HUDEP-2 (cell line): ENCODE measurements around the gene MAPKAP1.

Source experiments
- DNase-seq, 76 experiments: peaks; one replicate each; lab custom pipeline; 2025; ENCODE audit not compliant: unreplicated experiment in 76 of 76; lab: John Stamatoyannopoulos, UW

MAPKAP1 gene

GRCh38 chr9:125680445-125680844 is 26.6 kb downstream of the MAPKAP1 start:
- DNase-seq, result no peak

DNA sequence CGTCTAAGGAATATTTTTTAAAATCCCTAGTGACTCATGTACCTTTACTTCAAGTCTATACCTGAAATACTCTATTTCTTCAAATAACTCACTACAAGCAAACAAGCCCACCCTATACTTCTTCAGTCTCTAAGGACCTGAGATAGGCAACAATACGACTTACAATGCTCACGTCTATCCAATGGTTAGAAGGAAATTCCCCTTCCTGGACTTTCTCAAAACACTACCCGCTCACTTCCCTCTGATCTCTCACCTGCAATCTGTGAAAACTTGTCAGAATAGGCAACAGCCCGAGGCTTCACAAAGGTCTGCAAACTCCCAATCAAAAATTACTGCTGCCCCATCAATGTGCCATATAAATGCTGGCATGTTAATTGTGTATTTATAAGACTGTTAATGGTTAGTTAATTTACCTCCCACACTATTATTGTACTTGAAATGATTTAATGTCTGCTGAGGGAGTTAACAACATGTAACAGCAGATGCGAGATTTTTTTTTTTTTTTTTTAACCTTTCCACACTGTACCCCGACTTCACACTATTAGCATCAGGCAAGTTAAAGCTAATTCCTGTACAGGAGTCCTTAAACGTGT is 27.3 kb downstream of the MAPKAP1 start:
- DNase-seq, result no peak

DNA sequence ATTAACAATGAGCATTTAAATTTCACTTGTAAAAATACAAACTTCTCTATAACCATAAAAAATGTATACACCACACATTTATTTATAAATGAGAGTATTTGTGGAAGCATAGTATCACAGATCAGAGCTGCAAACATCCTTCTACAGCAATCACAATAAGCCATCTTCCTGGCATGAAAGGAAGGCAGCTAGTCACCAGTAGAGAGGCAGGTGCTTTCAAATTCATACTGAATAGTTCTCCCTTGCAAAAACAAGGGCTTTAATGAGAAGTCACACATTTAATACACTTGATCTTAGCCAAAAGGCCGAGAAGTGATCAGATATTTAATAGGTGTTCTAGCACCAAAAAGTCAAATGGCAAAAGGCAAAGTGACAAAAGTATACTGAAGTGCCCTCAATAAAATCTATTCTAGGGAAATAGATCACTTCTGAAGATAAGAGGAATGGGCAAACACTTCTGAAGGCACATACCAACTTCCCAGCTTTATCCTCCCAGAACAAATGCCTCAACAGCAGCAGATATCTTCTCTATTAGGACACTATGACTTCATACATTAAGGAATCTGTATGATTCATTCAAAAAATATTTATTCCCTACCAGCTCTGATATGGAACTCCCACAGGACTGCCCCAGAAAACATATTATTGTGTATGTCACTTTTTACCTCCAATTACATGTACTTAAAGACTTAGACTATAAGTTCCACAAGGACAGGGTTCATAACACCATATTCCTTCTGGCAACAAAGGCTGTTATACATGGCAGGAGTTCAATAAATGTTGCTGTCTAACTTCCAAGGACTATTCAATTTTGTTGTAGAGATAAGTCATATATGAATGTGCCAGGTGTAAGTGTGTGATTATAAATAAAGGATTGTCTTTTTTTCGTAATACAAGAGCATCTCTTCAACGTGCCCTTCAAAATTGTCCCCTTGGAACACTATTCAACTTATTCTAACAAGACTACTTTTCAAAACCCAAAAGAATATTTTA is 31.7 kb downstream of the MAPKAP1 start:
- no peak for DNase-seq

DNA sequence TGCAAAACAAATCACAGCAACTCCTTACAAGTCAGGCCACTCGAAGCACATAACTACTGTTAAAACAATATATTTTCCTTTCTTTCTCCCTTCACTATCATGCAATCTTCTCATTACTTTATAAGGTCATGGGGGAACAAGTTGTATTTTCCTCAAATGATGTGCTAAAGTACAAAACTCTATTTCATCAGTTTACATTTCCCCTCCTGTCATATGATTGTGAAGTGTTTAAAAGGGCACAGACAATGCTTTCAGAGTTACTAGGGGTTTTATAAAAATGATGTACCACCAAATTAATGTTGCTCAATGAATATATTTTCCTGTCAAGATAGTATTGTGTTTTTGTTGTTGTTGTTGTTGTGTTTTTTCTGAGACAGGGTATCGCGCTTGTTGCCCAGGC is 34.1 kb downstream of the MAPKAP1 start:
- no peak for DNase-seq

GRCh38 chr9:125663127-125663526 is 43.9 kb downstream of the MAPKAP1 start:
- no peak for DNase-seq

- DNase-seq, result no peak
These were observed 46.5 kb downstream of the MAPKAP1 start for GRCh38 chr9:125660557-125660956.

DNA sequence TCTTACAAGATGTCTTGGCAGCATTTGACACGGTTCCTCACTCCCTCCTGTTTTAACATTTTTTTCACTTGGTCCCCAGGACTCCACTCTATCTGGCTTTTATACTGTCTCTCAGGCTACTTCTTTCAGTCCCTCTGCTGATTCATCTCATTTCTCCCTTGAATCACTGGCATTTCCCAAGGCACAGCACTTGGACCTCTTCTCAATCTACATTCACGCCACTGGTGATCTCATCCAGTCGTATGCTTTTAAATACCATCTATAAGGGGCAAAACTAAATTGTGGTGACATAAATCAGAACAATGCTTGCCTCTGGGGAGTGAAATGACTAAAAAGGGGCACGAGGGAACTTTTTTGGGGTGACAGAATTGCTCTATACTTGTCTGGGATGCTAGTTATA is 47.1 kb downstream of the MAPKAP1 start:
- no peak for DNase-seq

- DNase-seq, result no peak
These were observed 47.7 kb downstream of the MAPKAP1 start for GRCh38 chr9:125659201-125659840.

- DNase-seq, result no peak
These were observed 50.4 kb downstream of the MAPKAP1 start for GRCh38 chr9:125656560-125656959.

DNA sequence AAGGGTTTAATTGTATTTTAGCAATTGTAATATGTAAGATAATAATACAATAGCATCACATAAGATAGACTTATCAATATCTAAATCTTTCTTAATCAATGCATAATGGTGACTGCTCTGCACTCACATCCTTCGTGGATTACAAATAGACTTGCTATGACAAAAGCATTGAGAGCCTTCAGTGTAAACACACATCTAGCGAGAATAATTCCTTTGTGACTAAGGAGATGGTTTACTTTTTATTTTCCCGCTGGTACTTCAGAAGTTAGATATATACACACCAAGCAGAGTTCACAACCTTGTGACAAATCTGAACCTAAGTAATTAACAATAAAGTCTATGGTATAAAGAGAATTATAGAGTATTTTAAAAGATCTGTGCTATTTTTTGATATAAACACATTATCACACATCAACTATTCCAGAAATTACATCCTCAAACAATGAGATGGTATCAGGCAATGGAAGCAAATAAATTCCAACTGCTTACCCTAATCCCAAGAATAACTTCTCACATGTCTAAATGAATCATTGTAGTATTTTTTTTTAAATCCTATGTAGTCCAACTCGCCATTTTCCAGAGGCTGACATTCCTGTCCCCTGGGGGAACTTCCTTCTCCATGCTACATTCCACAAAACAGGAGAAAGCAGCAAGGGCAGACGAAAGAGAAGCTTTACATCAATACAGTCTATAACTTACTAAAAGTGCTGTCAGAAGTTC is 51.2 kb downstream of the MAPKAP1 start:
- no peak for DNase-seq

DNA sequence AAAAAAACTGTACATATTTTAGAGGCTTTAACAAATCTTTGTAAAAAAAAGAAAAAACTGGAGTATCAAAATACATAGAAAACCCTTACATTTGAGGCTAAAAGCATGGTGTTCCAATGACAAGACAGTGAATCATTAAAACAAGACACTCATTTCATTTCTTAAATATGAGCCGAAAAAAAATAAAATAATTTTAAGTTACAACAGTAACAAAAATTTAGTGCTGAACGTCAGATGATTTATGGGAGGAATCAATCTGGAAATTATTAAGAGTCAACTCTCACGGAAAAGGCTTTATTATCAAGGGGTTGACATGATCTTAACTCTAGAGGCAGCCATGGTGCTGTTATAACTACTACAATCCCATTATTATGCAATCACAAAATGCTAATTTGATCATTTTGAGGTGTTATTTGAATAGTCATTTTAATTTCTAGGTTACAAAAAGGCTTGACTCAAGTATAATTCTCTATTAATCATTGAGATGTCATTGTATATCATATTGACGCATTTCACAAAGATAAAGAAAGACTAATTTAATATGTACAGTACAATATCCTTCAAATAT is 51.9 kb downstream of the MAPKAP1 start:
- DNase-seq, result no peak

GRCh38 chr9:125654121-125654520 is 52.9 kb downstream of the MAPKAP1 start:
- DNase-seq, result no peak

- DNase-seq, result no peak
These were observed 53.7 kb downstream of the MAPKAP1 start for GRCh38 chr9:125653325-125653724.

DNA sequence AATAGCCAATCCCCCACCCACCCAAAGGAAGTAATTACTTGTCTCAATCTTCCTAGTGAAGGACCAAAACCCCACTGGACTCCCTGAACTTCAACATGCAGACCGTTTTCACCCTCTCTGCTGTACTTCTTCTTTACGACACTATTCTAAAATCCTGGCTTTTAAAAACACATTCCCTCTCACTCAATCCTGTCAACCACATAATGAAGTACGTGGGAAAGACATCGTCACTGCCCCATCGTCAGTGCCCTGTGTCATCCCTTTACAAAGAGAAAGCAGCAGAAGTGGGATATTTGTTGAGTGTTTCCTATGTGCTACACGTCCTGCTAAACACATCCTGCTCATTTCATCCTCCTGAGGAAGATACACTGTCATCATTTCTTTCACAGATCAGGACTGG is 54.2 kb downstream of the MAPKAP1 start:
- DNase-seq, result no peak

GRCh38 chr9:125652233-125652594 is 54.8 kb downstream of the MAPKAP1 start:
- DNase-seq, result no peak

DNA sequence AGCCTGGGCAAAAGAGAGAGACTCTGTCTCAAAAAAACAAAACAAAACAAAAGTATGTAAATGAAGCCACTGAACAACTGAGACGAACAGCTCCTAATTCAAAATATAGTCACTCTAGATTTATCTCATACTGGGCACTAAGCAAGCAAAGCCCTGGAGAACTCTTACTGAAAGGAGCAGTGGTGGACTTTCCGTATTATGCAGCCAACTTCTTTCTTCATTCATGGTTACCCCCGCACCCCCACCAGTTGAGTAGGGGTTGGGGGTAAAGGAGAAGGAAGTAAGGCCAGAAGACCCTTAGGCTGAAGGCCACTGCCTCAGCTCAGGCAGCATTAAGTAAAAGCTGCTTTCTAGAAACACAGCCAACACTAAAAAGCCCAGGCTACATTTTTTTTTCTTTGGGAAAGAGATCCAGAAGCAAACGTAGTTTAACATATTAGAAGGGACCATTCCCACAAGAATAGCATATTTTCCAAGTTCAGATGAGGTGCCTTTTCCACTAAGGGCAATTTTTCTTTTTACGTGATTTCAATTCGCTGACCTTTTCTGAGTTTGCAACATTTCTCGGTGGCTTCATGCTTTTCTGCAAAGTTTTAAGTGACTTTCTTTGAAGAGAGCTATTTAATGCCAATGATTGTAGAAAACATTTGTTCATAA is 55.3 kb downstream of the MAPKAP1 start:
- no peak for DNase-seq

- DNase-seq, result no peak
These were observed 56.7 kb downstream of the MAPKAP1 start for GRCh38 chr9:125650271-125650737.

GRCh38 chr9:125649826-125650225 is 57.2 kb downstream of the MAPKAP1 start:
- no peak for DNase-seq

- DNase-seq, result no peak
These were observed 57.7 kb downstream of the MAPKAP1 start for GRCh38 chr9:125649315-125649714.

DNA sequence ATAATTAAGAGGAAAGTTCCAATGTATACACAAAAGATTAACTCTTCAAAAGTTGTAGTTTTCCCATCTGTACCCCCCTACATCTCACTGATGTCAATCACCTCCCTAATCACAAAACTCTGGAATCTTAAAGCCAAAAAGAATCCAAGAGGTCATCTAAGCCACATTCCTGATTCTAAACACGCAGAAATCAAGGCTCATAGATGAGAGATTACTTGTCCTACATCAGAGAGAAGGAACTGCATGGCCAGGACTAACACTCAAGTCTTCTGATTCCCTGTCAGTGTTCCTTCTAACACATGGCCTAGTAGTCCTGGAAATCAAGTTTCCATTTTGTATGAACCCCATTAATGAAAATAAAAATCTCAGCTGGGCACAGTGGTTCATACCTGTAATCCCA is 58.7 kb downstream of the MAPKAP1 start:
- no peak for DNase-seq
